CD4-positive, alpha-beta T cell treated with Interleukin-21 for 1 hour (primary cell): ENCODE results near the gene DENND5A.
"Not testable (repeated sequence)": the region's sequence is repeated elsewhere in the genome, so short reads cannot be mapped to it uniquely, and the experiment has no call there.

Experiments
- DNase-seq: peaks from one replicate; pipeline ENCODE4 v3.0.0-alpha.2; 2020

The DENND5A gene

DNA sequence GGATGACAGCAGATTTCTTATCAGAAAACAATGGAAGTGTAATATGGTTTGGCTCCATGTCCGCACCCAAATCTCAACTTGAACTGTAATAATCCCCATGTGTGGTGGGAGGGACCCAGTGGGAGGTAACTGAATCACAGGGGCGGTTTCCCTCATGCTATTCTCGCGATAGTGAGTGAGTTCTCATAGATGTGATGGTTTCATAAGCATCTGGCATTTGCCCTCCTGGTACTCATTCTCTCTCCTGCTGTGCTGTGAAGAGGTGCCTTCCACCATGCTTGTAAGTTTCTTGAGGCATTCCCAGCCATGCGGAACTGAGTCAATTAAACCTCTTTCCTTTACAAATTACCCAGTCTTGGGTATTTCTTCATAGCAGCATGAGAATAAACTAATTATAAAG is 92.8 kb downstream of the DENND5A start:
- no peak for DNase-seq

DNA sequence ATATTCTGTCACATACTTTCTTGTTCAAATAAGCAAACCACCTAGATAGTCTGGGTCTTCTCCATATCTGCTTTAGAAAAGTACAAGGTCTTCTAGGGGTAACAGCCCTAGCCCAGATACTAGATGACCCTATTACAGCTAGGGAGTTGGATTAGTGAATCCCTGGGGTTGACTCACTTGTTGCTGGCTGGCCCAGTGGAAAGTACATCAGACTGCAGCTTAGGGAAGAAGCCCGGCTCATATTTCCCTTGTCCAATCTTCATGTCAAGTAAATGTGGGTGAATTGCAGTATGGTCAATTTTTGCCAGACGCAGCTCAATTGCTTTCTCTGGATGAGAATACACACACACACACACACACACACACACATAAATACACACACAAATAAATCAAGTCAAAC is 94.7 kb downstream of the DENND5A start:
- DNase-seq = no peak

- DNase-seq = no peak
These were observed 95.4 kb downstream of the DENND5A start for GRCh38 chr11:9169595-9170295.

GRCh38 chr11:9161991-9162390 is 103.2 kb downstream of the DENND5A start:
- not testable (repeated sequence) for DNase-seq

DNA sequence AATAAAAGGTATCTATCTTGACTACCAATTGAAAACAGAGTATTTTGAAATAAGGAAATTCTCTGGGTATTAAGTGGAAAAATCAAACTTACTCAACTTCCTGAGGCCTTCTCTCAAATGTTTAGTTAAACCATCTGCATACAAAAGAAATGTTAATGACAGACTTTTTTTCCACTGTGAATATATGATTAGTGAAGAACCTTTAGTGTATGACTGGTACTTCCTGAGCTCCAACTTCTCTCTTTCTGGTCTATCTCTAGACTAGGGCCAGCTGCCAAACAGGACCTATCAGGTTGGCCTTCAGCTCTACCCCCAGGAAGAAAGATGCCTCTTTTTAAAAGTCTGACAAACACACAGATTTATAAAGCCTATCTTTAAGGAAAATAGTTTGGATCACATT is 105.0 kb downstream of the DENND5A start:
- no peak for DNase-seq

DNA sequence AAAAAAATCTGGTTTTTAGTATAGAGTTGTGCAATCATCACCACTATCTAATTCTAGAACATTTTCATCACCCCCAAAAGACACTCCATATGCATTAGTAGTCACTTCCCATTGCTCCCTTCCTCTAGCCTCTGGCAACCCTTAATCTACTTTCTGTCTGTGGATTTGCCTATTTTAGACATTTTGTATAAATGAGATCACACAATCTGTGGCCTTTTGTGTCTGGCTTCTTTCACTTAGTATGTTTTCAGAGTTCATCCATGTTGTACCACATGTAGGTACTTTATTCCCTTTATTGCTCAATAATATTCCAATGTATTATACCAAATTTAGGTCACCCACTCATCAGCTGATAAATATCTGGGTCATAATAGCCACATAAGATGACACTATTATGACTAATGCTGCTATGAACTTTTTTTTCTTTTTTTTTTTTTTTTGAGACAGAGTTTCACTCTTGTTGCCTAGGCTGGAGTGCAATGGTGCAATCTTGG is 106.2 kb downstream of the DENND5A start:
- no peak for DNase-seq

DNA sequence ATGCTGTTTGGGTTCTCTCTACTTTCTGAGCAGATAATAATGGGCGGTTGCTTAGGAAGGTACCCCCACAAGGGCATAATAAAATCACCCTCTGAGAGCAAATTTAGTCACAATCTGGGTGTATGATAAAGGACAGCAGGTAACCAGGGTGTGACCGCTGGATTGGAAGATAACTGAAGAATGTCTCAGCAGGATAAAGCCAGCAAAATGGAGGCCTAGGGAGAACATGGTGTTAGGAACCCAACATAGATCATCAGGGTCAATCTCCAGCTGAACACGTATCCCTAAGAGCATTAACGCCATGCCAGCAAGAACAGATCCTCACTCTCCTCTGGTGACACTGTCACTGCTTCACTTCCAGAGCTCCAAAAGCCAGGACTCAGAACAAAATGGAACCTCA is 109.2 kb downstream of the DENND5A start:
- no peak for DNase-seq

- no peak for DNase-seq
These were observed 111.5 kb downstream of the DENND5A start for GRCh38 chr11:9153651-9154050.

DNA sequence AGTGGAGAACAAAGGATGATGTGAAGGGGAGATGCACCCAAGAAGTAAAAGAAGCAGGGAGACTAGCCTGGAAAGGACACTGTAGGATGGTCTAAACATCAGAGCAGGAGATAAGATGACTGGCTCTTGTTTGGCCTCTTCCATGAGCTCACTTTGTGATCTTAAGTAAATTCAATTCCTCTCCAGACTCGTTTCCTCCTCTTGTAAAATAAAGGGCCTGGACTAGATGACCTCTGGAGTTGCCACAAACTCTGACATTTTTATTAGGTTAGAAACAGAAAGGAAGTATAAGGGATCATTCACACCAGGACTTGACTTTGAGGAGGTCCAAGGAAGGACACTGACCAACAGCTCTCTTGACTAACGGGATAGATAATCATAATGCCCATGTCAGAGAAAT is 113.5 kb downstream of the DENND5A start:
- DNase-seq = no peak

DNA sequence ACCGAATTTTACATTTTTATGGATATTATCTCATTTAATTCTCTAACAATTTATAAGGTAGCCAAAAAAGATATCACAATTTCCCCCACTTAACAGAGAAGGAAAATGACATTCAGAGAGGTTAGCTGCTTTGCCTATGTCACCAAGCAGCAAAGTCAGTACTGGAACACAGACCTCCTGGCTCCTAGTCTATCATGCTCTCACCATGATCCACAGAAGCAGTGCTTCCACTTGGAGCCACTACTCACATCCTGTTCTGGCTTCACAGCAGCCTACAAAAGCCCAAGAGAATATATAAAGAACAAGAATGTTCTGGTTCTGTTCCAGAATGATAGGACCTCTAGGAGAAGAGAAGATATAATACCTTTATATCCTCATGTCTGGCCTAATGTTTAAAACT is 114.2 kb downstream of the DENND5A start:
- no peak for DNase-seq

DNA sequence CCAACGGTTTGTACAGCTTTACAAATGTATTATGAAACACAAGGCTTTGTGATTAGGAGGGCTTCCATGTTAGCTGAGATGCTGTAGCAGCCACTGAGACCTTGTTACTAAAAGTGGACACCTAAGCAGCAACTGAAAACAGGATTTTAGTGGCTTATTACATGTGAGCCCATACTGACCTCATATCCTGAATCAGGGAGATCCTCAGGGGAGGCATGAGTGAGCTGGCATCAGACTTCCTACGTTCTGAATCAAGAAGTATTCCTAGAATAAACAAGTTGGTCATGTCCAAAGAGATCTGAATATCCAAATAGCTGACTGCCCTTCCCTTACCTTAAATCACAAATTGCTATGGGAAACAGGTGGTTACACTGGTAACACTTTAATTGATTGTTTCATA is 114.6 kb downstream of the DENND5A start:
- DNase-seq = no peak

GRCh38 chr11:9148727-9149126 is 116.4 kb downstream of the DENND5A start:
- no peak for DNase-seq

DNA sequence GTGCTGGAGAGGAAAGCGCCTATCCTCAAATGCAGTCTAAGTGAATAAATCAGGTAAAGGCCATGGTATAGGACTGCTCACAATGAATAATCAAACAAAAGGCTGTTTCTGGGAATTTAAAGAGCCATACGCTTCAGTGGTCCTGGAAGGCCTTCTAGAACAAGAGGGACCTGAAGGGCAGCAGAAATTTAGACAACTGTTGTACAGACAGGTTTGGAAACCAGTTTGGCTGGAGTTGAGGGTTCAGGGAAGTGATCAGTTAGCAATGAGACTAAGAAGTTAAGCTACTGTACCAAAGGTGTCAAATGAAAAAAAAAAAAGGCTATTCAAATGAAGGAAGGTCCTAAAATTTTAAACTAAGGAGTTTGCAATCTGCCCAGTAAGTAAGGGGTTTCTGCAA is 117.1 kb downstream of the DENND5A start:
- DNase-seq = no peak

DNA sequence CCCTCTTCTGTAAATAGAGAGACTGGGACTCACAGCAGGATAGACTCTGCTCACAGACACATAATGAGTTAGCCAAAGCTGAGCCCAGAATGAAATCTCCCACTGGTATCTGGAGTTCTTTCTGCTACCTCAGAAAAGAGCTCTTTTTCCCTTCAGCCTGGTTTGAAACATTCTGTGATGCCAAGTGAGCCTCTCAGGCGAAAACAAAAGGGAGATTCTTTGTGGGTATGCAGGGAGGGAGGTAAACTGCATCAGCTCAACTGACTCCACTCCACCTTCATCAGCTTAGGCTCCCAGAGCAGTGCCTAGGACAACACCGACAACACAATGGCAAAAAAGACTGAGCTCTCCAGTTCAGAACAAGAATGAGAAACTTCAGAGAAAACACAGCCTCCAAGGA is 118.7 kb downstream of the DENND5A start:
- no peak for DNase-seq

DNA sequence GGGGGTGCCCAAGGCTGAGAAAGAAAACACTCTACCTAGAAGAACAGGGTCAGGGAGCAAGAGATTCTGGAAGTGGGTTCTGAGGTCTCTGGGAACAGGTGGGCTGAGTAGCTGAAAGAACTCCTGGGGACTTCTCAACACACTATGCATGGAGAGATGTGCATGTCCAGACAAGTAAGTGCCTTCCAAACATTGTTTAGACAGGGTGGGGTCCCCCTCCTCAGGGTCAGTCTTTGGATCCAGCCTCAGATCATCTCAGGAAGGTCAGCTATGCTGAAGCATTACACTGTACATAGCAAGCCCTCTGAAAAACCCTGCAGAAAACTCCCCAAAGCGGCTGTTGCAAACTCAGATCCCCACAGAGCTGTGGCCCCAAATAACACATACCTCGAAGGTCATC is 119.9 kb downstream of the DENND5A start:
- no peak for DNase-seq

DNA sequence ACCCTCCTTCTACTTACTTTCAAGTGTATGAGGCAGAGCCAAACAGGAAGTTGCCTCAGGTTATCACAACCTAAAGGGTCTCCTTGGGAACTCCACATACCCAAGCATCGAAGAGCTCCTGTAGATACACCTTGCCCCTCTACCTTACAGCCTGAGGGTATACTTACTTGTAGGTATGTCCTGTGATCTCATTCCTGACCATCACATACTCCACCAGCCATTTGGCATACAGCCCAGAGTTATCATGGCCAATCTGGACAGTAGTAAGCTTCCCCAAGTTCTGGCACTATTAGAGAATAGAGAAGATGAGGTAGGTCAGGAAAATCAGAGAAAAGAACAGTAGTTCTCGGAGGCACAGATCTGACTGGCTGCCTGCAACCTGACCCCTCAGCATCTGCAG is 120.3 kb downstream of the DENND5A start:
- DNase-seq = no peak

GRCh38 chr11:9143721-9144120 is 121.4 kb downstream of the DENND5A start:
- DNase-seq = no peak

GRCh38 chr11:9142732-9143131 is 122.4 kb downstream of the DENND5A start:
- DNase-seq = no peak

DNA sequence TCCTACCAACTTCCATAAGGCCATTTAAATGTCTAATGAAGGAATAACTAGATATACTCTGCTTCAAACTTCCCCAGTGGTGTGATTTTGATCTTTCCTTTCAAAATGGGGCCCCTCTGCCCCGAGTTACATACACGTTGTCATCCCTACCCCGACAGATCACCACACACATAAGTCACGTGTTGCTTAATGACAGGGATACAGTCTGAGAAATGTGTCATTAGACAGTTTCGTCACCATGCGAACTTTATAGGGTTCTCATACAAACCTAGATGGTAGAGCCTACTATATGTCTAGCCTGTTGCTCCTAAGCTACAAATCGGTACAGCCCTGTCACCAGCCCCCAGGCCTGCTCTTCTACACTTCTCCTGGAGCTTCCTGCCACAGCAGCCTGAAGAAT is 124.0 kb downstream of the DENND5A start:
- DNase-seq = no peak

- DNase-seq = no peak
These were observed 125.4 kb downstream of the DENND5A start for GRCh38 chr11:9139628-9140357.

- no peak for DNase-seq
These were observed 126.3 kb downstream of the DENND5A start for GRCh38 chr11:9138612-9139579.

DNA sequence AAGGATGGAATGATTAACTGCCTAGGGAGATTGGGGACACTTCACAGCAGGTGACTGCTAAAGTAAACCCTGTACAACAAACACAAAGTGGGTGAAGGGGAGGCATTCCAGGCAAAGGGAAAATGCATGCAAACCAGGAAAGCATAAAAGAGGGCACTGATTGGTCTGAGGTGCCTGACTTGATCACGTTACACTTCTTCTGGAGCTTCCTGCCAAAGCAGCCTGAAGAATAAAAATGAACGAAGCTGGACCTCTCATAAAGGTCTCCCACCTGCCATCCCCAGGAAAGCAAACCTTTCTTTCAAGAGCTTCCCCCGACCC is 127.1 kb downstream of the DENND5A start:
- no peak for DNase-seq

GRCh38 chr11:9137293-9138132 is 127.6 kb downstream of the DENND5A start:
- peak; percentile 59 for DNase-seq
